ENCODE measurements around the gene ARL8A.

DNA sequence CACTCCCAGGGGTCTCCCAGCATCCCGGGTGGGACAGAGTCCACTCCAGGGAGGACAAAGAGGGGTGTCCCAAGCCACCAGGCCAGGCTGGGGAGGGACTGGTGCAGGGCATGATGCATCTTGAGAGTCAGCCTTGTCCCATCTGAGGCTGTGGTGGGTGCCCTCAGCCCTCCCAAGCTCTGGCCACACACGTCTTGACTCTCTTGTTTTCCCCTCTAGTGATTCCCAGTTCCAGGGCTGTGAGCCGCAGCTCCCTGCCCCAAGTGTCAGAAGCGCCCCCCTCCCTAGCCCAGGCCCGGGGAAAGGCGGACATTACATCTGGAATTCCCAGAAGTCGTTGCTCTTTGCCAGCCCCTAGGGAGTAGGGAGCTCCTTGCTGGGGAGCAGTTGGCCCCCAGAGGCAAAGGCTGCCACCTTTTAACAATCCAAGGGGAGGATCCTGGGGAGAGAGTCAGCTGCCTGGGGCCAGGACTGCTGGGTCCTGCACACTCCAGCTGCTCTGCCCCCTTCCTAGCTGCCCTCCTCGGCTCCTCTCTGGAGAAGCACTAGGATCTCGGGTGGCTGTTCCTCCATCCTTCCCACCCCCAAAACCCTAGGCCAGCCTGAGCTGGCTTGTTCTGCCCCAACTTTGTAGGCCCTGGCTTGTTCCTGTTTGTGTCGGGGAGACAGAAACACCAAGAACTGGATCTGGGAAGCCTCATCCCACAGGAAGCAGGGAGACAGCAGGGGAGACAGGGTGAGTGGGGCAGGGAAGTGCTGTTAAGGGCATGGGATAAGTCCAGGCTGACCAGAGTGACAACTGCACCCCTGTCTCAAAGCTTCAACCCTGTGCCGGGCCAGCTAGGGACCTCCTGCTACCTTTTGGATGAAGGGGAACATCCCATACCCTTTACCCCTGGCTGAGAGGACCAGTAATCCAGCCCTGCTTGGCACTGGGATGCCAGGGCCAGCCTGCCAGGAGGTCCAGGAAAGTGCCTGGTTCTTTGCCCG lies 19.0 kb upstream of the ARL8A start:
- TF ChIP-seq, protein P1, sequence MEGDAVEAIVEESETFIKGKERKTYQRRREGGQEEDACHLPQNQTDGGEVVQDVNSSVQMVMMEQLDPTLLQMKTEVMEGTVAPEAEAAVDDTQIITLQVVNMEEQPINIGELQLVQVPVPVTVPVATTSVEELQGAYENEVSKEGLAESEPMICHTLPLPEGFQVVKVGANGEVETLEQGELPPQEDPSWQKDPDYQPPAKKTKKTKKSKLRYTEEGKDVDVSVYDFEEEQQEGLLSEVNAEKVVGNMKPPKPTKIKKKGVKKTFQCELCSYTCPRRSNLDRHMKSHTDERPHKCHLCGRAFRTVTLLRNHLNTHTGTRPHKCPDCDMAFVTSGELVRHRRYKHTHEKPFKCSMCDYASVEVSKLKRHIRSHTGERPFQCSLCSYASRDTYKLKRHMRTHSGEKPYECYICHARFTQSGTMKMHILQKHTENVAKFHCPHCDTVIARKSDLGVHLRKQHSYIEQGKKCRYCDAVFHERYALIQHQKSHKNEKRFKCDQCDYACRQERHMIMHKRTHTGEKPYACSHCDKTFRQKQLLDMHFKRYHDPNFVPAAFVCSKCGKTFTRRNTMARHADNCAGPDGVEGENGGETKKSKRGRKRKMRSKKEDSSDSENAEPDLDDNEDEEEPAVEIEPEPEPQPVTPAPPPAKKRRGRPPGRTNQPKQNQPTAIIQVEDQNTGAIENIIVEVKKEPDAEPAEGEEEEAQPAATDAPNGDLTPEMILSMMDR (conservative IDR thresholded peaks at IDR 0.05; ENCODE audit: low read depth, low read length) = no peak
- TF ChIP-seq, protein P2, sequence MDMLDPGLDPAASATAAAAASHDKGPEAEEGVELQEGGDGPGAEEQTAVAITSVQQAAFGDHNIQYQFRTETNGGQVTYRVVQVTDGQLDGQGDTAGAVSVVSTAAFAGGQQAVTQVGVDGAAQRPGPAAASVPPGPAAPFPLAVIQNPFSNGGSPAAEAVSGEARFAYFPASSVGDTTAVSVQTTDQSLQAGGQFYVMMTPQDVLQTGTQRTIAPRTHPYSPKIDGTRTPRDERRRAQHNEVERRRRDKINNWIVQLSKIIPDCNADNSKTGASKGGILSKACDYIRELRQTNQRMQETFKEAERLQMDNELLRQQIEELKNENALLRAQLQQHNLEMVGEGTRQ (IDR thresholded peaks at IDR 0.05; ENCODE audit: low read depth, low read length) = no peak

All from IMR-90 (cell line).